Inferior parietal cortex (tissue), 1 donor: ENCODE data around the gene WDFY4.

Source experiments
- DNase-seq: peaks from one replicate; pipeline ENCODE4 v3.0.0-alpha.2; 2016; ENCODE audit errors: extremely low spot score

Gene WDFY4

DNA sequence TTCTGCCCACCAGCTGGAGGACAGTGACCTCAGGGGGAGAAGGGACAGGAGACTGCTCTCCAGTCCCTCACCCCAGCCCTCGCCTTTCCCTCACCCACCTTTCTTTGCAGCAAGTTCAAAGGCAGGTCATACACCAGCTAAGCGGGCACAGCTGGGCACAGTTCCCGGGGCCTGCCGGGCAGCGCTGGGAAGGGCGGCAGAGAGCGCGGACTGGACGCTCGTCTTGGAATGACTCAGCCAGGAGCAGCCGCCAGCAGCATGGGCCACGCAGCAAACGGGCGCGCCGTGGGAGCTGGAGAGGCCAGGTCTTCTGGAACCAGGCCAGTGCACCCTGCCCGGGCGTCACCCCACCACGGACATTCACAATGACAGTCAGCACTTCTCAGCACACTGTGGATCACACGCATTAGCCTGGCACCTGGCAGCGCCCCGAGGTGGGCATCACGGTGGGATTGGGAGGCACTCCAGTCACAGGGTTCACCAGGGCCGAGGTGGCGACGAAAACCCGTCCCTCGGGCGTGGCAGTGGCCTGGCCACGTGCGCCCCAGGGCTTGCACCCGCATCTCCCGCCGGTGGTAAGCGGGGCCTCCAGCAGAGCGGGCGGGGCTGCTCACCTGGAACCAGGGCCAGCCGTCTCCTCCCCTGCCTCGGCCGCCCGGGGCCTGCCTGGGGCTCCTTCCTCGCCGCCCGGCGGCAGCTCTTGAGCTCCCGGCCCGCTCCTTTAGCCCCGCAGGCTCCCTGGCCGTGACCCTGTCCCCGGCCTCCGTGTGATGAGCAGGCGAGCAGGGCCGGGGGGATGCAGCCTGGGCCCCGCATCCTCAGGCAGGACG is 29.0 kb upstream of the WDFY4 start:
- DNase-seq = no peak

DNA sequence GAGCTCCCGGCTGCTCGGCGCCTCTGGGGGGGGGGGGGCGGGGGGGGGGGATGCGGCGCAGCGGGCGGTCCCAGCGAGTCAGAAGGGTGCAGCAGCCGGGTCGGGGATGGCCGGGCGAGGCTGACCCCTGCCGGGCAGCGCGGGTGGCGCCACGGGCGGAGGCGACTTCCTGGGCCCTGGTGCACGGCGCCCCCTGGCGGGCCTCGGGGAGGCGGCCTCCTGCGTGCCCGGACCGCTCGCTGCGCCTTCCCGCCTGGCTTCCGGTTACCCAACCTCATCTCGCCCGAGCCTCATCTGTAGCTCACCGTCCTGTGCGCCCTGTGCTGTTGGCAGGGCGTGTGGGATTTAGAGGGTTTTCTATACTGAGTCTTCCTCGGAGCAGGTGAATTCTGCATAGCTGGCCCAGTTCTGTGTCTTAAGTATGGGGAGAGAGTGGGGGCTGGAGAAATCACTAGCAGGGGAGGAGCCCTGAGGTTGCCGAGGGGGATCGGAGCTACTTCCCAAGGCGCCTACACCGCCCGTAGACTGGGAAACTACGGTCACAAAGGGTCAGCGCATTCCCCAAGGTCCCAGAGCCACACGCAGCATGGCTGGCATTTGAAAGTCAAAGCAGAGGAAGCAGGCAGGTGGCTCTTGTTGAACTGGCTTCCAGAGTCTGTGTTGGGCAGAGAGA is 28.3 kb upstream of the WDFY4 start:
- peak; percentile 84 for DNase-seq

DNA sequence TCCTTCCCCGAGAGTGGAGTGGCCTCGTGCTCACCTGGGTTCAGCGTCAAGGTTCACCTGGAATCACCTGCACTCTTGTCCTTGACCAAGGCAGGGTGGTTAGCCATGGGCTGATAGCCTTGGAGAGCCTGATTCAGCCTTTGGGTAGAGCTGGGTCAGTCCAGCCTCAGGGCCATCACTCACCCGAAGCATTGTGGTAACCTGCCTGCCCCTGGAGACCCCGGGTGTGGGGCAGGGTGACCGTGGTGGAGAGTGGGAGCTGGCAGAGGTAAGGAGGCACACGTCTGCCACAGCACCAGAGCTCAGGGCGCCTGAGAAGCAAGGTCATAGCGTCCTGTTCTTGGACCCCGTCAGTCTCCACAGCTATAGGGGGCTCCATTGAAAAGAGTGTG is 27.8 kb upstream of the WDFY4 start:
- DNase-seq = no peak

DNA sequence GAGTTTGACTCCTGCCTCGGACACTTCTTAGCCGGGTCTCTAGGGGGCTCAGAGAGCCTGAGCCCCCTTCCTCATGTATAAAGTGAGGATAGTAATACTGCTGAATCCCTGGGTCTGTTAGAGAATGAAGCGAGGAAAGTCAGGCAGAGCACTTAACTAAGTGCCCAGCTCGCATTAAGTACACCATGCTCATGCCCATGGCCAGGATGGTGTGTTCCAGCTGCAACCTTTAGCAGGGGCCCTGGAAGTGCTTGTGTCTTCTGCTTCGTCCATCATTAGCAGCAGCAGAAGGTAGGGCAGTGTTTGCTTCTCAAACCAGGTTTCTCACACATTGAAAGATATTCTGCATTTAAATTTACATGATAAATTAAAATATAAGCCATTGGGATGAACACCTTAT is 27.3 kb upstream of the WDFY4 start:
- DNase-seq = no peak

DNA sequence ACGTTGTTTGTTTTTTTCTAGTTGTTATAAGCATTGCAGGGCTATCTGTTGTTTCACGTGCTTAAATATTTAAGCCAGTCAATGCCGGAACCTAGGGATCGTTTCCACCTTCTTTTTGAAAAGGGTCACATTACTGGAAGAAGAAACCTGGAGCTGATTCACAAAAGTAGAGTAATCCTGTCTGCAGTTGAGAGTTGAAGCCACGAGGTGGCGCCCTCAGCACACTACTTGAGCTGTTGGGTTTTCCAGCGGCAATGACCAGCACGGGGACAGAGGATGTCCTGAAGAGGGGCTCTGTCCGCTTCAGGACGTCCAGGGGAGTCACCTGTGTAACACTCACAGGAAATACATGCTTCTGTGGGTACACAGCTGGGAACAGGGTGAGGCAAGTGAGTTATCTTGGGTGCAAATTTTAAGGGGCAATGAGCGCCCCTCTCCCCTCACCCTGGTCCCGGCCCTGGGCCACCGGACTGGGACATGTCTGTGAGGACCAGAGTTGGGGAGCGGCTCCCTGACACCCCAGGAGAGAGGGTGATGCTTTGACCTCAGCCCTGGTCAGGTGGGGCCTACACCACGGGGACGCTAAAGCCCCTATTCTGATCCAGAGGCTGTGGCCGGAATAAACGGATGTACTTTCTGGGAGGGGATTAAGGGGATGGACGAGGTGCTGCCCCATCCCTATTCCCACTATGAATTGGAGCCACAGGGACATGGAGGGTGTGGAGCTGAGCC is 26.3 kb upstream of the WDFY4 start:
- peak; percentile 92 for DNase-seq

DNA sequence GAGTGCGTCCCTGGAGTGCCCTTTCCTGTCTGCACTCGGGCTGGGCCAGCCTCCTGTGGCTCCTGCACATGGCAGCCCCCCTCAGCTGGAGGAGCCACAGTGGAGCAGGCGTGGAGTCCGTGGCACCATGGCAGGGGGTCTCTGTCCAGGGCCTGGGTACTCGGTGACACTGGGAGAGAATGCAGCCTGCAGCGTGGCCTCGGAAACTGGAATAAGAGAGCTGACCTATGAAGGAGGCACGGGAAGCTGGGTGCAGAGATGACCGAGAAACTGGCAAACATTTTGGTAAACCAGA is 25.8 kb upstream of the WDFY4 start:
- DNase-seq = no peak

DNA sequence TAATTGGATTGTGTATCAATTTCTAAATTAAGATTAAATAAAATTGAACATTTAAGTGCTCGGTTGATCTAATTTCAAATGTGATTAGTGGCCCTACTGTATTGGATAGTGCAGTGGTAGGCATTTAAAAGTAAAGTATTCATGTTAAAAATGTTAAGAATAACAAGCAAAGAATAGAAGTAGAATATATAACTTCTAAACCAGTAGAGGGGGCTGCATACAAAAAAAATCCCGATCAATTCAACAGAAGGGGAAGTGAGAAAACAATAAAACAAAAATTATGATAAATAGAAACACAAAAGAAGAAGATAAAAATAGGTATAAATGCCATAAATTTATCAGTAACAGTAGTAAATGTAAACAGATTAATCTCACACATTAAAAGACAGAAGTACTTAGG is 24.9 kb upstream of the WDFY4 start:
- DNase-seq = no peak

DNA sequence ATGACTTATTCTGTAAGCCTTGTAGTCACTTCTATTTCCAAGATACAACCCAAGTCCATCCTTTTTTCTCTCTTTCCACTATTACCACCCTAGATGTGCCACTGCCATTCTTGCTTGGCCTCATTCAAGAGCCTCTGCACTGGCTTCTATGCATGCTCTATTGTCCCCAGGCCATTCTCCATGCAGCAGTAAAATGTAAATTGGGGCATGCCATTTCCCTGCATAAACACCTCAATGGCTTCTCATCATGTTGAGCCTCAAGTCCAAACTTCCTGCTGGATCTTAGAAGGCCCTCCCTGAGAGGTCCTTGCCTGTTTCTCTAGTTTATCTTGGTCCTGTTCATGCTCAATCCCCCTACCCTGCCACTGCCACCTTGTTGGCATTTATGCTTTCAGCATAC is 23.2 kb upstream of the WDFY4 start:
- no peak for DNase-seq

DNA sequence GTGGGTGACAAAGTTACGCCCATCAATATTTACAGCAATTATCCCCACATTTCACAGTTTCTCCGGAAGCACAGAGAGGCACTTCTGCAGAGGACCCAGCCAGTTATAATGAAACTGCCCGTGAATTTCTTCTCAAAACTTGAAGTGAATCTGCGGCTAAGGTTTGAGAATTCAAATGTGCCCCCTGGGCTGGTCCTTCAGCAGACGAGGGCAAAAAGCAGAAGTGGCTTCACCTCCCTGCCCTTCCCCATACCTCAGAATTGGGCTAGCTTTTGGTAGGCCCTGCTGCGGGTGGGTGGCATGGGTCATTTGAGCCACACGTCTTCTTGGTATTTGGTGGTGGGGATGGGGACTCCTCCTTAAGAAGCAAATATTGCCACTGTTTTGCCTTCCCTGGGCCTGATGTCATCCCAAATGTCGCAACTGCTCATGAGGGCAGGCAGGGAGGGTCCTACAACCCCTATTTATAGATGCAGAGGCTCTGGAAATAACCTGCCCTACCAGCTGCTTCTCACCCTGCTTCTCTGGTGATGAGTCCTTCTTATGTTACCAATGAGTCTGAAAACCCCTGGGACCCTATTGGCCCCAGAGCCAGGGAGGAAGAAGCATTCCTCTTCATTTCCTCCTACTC is 16.6 kb upstream of the WDFY4 start:
- DNase-seq = no peak

DNA sequence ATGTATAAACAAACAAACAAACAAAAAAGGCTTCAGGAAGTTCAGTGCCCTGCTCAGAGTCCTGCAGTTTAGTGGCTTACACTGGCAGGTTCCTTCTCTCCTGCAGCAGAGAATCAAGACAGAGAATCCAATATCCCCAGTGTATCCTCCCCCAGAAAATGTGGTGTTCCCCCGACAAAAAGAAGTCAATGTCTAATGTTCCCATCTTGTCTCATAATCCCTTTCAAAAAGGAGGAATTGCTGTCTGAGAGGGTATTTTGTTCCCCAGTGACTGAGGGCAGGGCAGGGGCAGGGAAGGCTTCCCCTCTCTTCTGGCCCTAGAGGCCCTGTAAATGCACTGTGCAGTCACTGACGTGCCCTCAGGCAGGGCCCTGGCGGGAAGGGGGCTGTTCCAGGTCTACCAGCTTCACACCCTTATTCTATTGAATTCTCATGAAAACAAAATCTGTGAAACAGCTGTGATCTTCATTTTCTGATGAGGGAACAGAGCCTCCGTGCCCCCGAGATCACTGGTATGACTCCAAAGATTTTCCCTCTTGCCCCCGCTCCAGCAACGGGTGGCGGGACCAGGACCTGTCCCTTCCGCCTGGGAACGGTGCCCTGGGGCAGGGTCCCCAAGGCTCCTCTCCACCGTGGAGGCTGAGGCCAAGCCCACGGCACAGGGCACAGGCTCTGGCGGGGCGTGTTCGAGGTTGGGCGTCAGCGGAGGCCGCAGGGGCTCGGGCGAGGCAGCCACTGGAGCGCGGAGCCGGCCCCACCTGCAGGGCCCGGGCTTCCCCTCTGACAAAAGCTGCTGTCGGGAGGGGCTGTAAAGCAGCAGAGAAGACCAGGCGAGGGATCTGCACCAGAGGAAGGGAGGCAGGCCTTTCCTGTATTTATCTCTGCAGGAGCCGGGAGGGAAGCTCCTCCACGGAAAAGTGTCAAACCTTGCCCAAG is 13.4 kb upstream of the WDFY4 start:
- DNase-seq = no peak

DNA sequence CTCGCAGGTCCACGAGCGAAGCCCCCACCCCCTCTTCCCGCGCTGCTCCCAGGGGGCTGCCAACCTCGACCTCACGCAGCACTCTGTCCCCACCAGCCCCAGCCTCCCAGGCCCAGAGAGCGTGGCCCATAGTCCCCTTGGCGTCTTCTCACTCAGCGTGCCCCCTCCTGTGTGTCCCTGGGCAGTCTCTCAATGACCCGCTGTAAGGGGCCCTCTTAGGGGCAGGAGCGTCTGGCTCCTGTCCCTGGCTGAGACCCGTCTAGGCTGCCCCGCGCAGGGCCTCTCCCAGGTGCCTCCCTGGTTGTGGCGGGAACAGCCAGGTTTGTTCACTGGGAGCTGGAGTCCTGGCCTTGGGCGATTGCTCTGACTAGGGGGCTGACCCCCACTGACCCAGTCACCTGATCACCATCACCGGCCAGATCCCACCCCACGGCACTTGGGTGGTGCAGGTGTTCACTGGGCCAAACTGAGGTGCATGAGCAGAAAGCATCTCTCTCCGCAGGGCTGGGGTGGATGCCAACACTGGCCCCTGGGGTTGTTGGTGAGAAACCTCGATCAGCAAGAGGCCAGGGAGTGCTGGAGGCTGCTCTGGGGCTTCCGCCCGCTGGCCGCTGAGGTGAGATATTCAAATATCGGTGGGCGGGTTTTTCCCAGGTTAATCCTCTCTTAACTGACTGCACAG is 12.6 kb upstream of the WDFY4 start:
- no peak for DNase-seq

DNA sequence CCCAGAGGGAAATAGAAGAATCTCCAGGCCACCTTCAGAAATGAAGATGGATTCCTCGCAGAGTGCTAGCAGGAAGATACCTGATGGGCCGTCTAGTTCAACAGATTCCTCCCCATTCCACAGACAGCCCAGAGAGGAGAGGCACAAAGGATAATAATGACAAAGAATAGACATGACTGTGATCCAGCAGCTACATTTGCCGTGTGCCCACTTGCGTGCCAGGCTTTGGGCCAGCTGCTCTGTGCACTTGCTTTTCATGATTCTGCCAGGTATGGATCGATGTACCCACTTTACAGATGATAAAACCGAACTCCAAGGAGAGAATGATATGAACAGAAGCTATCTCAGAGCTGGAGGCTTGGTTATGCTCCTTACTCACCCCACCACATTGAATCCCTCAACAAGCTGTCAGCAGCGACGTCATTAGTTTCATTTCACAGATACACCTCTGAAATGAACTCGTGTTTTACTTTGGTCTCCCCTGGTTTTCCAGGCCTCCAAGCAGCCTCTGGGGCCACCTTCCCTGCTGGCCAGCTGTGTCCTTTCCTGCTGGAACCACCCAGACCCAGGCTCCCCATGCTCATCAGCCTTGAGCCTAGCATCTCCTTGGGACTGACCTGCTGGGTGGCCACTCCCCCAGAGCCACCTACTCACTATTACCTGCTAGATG is 11.9 kb upstream of the WDFY4 start:
- DNase-seq = no peak

DNA sequence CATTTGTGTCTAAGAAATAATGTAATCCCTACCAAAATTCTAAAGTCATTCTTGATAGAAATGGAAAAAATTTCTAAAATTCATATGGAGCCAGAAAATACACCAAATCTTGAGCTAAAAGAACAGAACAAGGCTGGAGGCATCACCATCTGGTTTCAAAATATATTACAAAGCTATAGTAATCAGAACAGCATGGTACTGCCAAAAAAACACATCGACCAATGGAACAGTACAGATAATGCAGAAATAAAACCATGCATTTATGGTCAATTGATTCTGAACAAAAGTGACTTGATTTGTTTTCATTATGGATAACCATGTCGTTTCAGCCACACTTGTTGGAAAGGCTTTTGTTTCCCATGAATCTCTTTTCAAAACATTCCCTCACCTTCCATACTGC is 7.0 kb upstream of the WDFY4 start:
- no peak for DNase-seq

DNA sequence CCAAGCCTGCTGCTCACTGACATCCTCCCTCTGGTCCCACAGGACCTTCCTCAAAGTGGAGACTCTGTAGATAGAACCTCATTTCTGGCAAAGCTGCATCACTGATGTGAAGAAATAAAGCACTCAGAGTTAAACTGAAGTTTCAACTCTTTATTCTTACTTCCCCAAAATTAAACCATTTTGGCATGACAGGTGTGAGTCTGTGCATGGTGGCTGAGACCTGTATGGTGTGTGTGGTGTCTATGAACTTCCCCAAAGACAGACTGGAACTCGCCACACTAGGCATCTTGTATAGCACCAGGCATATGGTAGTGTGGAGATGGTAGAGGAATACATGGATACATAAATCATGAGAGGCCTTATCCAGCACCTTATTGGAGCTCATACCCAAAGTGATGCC is 6.6 kb upstream of the WDFY4 start:
- DNase-seq = no peak

DNA sequence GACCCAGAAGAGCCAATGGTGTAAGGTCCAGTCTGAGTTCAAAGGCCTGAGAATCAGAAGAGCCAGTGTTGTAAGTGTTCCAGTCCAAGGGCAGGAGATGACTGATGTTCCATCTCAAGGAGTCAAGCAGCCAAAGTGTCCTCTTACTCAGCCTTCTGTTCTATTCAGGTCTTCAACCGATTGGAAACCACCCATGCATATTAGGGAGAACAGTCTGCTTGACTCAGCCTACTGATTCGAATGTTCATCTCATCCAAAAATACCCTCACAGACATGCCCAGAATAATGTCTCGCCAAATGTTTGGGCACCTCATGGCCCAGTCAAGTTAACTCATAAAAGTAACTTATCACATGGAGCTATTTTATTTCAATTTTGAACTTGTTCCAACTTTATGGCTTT is 2.9 kb upstream of the WDFY4 start:
- no peak for DNase-seq

DNA sequence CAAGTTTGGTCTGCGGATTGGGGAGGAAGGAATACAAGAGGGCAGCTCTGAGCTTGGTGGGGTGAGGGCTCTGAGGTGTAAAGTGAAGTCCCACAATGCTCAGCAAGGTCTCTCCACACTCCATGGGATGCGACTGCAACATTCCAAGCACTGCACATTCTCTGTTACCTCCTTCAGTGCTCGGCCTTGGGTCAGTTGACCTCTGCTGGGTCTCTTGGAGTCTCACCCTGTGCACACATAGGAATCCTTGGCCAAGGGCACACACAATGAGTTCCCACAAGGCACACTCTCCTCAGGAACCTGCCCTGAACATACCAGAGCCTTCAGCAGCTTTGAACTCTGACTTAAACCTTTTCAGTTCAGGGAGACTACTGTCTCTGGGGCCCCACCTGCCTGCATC is 2.4 kb upstream of the WDFY4 start:
- DNase-seq = no peak

DNA sequence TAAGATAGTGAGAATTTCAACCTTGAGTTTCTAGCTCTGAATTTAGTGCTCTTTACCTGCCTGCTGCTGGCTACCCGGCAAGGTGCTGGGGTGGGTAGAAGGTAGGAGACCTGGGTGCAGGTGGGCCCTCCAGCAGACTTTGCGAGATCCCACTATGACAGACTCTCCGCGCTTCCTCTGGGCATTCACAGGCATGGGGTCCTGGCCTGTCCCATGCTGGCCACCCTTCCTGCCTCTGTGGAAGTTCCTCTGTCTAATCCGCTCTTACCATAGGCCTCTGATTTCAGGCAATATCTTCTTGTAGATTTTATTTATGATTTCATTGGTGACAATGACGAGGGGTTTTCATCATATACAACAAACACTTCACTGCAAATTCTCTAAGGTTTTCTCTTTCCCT is 1.2 kb upstream of the WDFY4 start:
- no peak for DNase-seq

DNA sequence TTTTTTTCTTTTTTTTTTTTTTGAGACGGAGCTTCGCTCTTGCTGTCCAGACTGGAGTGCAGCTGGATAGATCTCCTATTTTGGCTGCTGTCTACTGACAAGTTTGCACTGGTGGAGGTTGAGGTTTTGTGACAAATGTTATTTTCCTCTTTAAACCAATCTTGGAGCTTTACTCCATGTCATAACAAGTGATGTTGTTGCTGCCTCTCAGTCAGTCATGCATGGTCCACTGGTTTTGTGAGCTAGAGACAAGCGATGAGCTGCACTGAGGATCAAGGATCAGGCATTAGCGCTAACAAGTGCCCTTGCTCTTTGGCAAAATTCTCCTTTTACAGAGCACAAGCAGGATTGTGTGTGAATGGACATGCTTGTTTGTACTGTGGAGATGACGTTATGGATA is 805 bp upstream of the WDFY4 start:
- DNase-seq = no peak

DNA sequence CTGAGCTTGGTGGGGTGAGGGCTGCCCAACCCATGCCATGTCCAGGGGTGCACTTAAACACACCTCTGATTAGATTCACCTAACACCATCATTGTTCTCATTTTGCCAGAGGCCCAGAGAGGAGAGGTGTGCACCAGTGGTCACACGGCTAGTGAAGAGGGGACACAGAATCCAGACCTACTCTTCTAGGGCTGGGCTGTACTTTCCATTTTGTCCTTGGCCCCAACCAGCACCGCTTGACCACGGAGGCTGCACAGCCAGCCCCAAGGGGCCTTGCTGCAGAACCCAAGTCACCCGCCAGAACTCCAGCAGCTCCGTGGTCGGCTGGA is 246 bp upstream of the WDFY4 start:
- DNase-seq = no peak

DNA sequence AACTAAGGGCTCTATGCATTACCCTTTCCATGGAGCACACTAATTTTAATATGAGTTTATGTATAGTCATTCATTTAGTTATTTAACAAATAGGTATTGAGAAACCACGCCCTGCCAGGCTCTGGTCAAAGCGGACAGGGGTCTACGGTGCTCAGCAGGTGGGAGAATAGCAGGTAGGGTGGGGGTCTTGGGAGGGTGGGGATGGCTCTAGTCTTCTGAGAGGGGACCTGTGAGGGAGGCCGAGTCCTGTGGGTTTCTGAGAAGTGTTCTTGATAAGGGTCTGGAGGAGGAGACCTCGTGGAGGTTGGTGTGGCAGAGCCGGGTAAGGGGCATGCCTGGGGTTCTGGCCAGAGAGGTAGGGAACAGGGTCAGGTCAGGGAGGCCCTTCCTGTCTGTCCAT is 1.1 kb downstream of the WDFY4 start:
- DNase-seq = no peak
